GM10266 (cell line): ENCODE measurements around the gene SIRPG.

Experiments
- DNase-seq: peaks from one replicate; pipeline ENCODE4 v3.0.0; 2012; ENCODE audit errors: extremely low spot score
- TF ChIP-seq, protein P1 (sequence below): IDR thresholded peaks from 2 replicates; pipeline ENCODE4 v1.5.1; 2012; ENCODE audit warnings: mild to moderate bottlenecking, low read depth; ENCODE audit not compliant: control insufficient read depth, insufficient read depth; ENCODE audit errors: missing control alignments

Gene SIRPG

DNA sequence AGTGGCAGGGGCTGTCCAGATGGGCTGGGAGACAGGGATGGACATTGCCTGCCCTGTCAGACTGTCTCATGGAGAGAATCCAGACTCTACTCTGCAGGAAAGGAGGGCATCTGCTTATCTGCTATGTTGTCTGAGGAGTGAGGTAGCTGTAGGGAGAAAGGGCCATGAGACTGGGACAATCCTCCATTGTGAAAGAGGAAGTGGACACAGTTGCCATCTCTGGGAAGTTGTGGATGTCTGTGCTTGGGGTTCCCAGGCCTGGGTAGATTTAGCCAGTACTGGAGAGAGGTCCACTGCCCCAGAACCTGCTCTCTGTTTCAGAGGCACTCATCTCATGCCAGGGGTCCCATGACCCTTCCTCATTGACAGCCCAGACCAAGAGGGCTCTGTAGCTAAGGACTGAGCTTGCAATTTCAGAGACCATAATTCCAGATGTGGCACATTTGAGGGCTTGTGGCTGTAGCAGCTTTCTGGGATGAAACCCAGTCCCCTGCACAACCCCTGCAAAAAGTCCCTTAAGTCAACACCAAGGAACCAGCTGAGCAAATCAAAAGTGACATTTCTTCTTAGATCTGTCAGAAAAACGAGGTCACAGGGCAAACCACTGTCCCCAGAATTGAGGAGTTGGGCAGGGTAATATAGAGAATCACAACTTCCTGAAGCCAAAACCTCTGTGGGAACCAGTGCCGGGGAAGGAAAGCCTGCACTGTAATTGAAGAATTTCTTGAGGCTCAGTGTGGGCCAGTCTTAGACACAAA lies 4.1 kb upstream of the SIRPG start:
- DNase-seq: no peak
- TF ChIP-seq, protein P1, sequence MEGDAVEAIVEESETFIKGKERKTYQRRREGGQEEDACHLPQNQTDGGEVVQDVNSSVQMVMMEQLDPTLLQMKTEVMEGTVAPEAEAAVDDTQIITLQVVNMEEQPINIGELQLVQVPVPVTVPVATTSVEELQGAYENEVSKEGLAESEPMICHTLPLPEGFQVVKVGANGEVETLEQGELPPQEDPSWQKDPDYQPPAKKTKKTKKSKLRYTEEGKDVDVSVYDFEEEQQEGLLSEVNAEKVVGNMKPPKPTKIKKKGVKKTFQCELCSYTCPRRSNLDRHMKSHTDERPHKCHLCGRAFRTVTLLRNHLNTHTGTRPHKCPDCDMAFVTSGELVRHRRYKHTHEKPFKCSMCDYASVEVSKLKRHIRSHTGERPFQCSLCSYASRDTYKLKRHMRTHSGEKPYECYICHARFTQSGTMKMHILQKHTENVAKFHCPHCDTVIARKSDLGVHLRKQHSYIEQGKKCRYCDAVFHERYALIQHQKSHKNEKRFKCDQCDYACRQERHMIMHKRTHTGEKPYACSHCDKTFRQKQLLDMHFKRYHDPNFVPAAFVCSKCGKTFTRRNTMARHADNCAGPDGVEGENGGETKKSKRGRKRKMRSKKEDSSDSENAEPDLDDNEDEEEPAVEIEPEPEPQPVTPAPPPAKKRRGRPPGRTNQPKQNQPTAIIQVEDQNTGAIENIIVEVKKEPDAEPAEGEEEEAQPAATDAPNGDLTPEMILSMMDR: no peak

GRCh38 chr20:1660246-1660645 lies 2.7 kb upstream of the SIRPG start:
- no peak for DNase-seq

DNA sequence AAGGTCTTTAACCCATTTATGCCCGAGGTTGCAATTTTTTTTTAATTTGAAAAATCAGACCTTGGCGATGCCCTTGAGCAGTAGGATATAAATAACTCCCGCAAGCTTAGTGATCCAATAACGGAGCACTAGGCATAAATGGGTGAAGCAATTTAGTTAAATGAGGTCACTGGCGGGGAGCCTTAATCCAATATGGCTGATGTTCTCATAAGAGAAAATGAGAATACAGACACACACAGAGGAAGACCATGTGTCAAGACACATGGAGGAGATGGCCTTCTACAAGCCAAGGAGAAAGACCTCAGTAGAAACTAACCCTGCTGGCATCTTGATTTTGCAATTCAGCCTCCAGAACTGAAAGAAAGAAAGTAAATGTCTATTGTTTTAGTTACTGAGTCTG lies 735 bp downstream of the SIRPG start:
- TF ChIP-seq, protein P1: no peak
- no peak for DNase-seq

More at GRCh38 chr20:1660246-1660645, 2.7 kb upstream of the SIRPG start:
- TF ChIP-seq, protein P1: no peak

- TF ChIP-seq, protein P1: no peak
- DNase-seq: no peak
These were observed 2.6 kb downstream of the SIRPG start for GRCh38 chr20:1654996-1655395.

- TF ChIP-seq, protein P1: no peak
These were observed 4.6 kb downstream of the SIRPG start for GRCh38 chr20:1652960-1653359.

GRCh38 chr20:1652104-1652503 lies 5.5 kb downstream of the SIRPG start:
- TF ChIP-seq, protein P1: no peak
- DNase-seq: no peak

More at GRCh38 chr20:1652960-1653359, 4.6 kb downstream of the SIRPG start:
- no peak for DNase-seq

GRCh38 chr20:1651268-1652058 lies 6.1 kb downstream of the SIRPG start:
- no peak for DNase-seq
- TF ChIP-seq, protein P1: no peak
